Upper lobe of right lung (tissue), 1 donor: ENCODE results near the gene EIF4G3. TPM values are rescaled to one million over a fixed set of nuclear protein-coding genes. Genes with fewer than 3 reads are reported as not detected.

Source experiments
- ATAC-seq: fragments of 200-7000 bp; cut with Tn5 transposase; one replicate; pipeline ENCODE4 v1.9.1; 2020; ENCODE audit warnings: mild to moderate bottlenecking, moderate library complexity
- DNase-seq: peaks from one replicate; pipeline ENCODE4 v3.0.0-alpha.2; 2020
- H3K27ac ChIP-seq: fragments of 200-600 bp; one replicate; pipeline ENCODE4 v1.8.0; 2022
- H3K27me3 ChIP-seq: fragments of 200-600 bp; one replicate; pipeline ENCODE4 v1.8.0; 2022; ENCODE audit warnings: mild to moderate bottlenecking
- H3K36me3 ChIP-seq: fragments of 200-600 bp; one replicate; pipeline ENCODE4 v1.8.0; 2022
- H3K4me1 ChIP-seq: fragments of 200-600 bp; one replicate; pipeline ENCODE4 v1.8.0; 2022
- H3K4me3 ChIP-seq: fragments of 200-600 bp; one replicate; pipeline ENCODE4 v1.8.0; 2022; ENCODE audit warnings: mild to moderate bottlenecking
- H3K9me3 ChIP-seq: fragments of 200-600 bp; one replicate; pipeline ENCODE4 v1.8.0; 2022
- CTCF ChIP-seq: fragments of 200-600 bp; IDR thresholded peaks from one replicate; pipeline ENCODE4 v1.8.0; 2022; ENCODE audit warnings: antibody characterized with exemption
- intact Hi-C: fragments of 100-400 bp; cut with DNase I; formaldehyde crosslinking; loops from one replicate; pipeline ENCODE4 v1.11.0; 2022
- total RNA-seq: library from RNA; stranded (reverse); fragmentation: NEBNext Ultra II Directional; extraction: Animal tissue kit (Norgen Biotek cat#: 25700); gene quantifications from one replicate; pipeline ENCODE4 v1.2.1, GENCODE V29; 2021
- donor health status: DM: no; HTN: yes; CAD: no; lungs with severe emphysema.

The EIF4G3 gene
- total RNA-seq, 1 donor from 2014 or later = 44.5 TPM

- Histone ChIP-seq H3K4me3 (no peak overlapping the region), H3K27me3 (no peaks in the 10 kb centered on the region), H3K36me3 (no peaks in the 10 kb centered on the region), H3K9me3 (no peaks in the 10 kb centered on the region), H3K4me1 (peaks cover 11% of the 10 kb centered on the region), H3K27ac (no peak overlapping the region)
- intact Hi-C loops = no loop called here
- ATAC-seq (no peak), DNase-seq (no peak)
- TF ChIP-seq CTCF = no peak
Measured at GRCh38 chr1:21160263-21160796, 16.4 kb downstream of the EIF4G3 start.

GRCh38 chr1:21157868-21158267 is 18.8 kb downstream of the EIF4G3 start:
- ATAC-seq (no peak), DNase-seq (no peak)
- intact Hi-C loops = no loop called here
- Histone ChIP-seq H3K27me3 (no peaks in the 10 kb centered on the region), H3K36me3 (no peaks in the 10 kb centered on the region), H3K27ac (no peak overlapping the region), H3K9me3 (no peaks in the 10 kb centered on the region), H3K4me3 (no peak overlapping the region), H3K4me1 (peaks cover 3% of the 10 kb centered on the region)
- no peak for TF ChIP-seq CTCF

GRCh38 chr1:21157054-21157453 is 19.6 kb downstream of the EIF4G3 start:
- ATAC-seq = peak; percentile 46
- TF ChIP-seq CTCF = no peak

DNA sequence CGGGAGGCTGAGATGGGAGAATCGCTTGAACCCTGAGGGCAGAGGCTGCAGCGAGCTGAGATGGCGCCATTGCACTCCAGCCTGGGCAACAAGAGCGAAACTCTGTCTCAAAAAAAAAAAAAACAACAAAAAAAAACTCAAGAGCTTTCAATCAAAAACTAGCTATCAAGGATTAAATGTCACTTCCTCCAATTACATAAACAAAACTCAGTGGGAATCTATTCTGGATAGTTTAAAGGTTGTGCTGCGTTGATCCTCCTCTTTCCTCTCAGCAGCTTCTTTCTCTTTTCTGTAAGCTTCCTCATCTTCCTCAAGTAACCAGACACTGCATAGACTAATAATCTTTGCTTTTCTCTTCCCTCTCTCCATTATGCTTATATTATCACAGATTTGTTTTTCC is 20.7 kb downstream of the EIF4G3 start:
- Histone ChIP-seq H3K27ac (no peak overlapping the region), H3K4me1 (no peaks in the 10 kb centered on the region), H3K9me3 (no peaks in the 10 kb centered on the region), H3K36me3 (no peaks in the 10 kb centered on the region), H3K27me3 (no peaks in the 10 kb centered on the region), H3K4me3 (no peak overlapping the region)
- TF ChIP-seq CTCF = no peak
- ATAC-seq (no peak), DNase-seq (no peak)
- intact Hi-C loops = no loop called here

More at GRCh38 chr1:21157054-21157453, 19.6 kb downstream of the EIF4G3 start:
- Histone ChIP-seq H3K27me3 (no peaks in the 10 kb centered on the region), H3K9me3 (no peaks in the 10 kb centered on the region), H3K27ac (no peak overlapping the region), H3K4me1 (no peaks in the 10 kb centered on the region), H3K4me3 (no peak overlapping the region), H3K36me3 (no peaks in the 10 kb centered on the region)
- intact Hi-C loops = no loop called here
- DNase-seq = no peak

DNA sequence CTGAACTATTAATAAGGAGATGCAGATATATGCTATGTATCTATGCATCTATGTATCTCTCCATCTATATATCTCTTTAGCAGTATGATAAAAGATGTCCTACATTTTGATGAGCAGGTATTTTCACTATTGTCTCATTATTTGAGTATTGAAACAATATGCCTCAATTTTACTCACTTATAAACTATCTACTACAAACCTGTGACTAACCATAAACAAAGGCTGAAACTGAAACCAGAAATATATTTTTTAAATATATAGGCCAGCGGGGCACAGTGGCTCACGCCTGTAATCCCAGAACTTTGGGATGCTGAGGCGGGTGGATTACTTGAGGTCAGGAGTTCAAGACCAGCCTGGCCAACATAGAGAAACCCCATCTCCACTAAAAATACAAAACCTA is 22.0 kb downstream of the EIF4G3 start:
- no peak for TF ChIP-seq CTCF
- no peaks in the 10 kb centered on the region for H3K9me3 ChIP-seq
- intact Hi-C loops = no loop called here
- peaks cover 5% of the 10 kb centered on the region for H3K4me1 ChIP-seq
- no peaks in the 10 kb centered on the region for H3K36me3 ChIP-seq
- no peak overlapping the region for H3K4me3 ChIP-seq
- no peak for ATAC-seq
- H3K27me3 ChIP-seq = no peaks in the 10 kb centered on the region
- H3K27ac ChIP-seq = no peak overlapping the region
- no peak for DNase-seq

DNA sequence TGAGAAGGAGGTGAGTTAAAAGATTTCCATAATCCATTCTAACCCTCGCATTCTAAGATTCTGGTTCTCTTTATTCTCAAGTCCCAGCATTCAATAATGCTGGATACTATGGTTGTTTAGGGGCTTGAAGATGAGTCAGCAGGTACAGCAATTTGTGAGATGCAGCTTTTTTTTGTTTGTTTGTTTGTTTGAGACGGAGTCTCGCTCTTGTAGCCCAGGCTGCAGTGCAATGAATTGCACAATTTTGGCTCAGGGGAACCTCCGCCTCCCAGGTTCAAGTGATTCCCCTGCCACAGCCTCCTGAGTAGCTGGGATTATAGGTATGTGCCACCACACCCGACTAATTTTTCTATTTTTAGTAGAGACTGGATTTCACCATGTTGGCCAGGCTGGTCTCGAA is 23.3 kb downstream of the EIF4G3 start:
- H3K36me3 ChIP-seq = no peaks in the 10 kb centered on the region
- peaks cover 12% of the 10 kb centered on the region for H3K4me1 ChIP-seq
- DNase-seq (no peak), ATAC-seq (no peak)
- H3K27ac ChIP-seq = no peak overlapping the region
- H3K4me3 ChIP-seq = no peak overlapping the region
- TF ChIP-seq CTCF = no peak
- intact Hi-C loops = no loop called here
- no peaks in the 10 kb centered on the region for H3K9me3 ChIP-seq
- no peaks in the 10 kb centered on the region for H3K27me3 ChIP-seq
